GM12874 (cell line): ENCODE data around the gene CAMSAP3.

Experiments
- TF ChIP-seq, protein P1 (sequence below): IDR thresholded peaks from 2 replicates; pipeline ENCODE4 v1.5.1; 2011; ENCODE audit warnings: low read depth, mild to moderate bottlenecking, control low read depth, low read length, moderate library complexity; ENCODE audit not compliant: insufficient read depth

The CAMSAP3 gene

DNA sequence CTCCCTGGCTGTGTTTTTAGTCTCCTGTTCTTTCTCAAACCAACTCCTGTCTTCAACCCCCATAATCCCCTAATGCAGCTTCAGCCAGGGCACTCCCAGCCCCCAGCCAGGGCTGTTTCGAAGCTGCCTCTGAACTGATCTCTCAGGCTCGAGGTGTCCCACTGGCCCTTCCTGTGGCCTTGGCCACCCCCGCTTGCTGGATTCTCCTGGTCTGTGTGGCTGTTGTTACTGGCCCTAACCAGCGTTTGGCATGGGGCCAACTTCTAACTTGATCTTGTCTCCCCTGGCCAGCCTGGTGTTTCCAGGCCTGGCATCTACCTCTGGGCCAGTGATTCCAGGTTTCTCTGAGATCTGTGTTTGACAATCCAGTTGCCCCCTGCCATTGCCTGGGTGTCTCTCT is 22.7 kb downstream of the CAMSAP3 start:
- TF ChIP-seq, protein P1, sequence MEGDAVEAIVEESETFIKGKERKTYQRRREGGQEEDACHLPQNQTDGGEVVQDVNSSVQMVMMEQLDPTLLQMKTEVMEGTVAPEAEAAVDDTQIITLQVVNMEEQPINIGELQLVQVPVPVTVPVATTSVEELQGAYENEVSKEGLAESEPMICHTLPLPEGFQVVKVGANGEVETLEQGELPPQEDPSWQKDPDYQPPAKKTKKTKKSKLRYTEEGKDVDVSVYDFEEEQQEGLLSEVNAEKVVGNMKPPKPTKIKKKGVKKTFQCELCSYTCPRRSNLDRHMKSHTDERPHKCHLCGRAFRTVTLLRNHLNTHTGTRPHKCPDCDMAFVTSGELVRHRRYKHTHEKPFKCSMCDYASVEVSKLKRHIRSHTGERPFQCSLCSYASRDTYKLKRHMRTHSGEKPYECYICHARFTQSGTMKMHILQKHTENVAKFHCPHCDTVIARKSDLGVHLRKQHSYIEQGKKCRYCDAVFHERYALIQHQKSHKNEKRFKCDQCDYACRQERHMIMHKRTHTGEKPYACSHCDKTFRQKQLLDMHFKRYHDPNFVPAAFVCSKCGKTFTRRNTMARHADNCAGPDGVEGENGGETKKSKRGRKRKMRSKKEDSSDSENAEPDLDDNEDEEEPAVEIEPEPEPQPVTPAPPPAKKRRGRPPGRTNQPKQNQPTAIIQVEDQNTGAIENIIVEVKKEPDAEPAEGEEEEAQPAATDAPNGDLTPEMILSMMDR = no peak

DNA sequence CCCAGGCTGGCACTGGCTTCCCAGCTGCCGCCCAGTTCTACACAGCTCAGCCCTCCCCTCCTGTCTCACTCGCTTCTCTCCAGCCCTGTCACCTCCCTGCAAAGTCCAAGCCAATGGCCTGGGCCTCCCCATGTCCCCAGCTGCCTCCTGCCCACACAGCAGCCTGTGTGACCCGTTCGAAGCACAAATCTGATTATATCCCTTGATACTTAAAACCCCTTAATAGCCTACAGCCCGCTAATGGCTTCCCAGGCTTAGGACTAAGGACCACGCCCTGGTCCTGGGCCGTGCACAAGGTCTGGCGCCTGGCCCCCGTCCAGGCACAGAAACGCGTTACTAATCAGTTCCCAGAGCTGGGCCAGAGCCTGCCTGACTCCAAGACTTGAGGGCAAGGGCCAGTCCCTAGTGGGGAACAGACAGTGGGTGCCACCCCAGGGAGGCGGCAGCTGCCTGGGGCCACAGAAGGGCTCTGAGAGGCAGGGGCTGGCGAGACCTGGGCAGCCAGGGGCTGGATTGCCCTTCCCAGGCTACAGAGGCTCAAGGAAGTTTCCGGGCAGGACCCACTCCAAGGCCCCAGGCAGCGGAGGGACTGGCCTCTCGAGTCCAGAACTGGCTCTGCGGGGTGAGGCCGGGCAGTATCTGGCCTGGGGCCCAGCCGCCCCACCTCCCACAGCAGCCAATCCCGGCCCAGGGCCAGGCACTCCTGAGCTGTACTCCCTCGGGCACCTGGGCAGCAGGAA is 23.3 kb downstream of the CAMSAP3 start:
- TF ChIP-seq, protein P1 = no peak

DNA sequence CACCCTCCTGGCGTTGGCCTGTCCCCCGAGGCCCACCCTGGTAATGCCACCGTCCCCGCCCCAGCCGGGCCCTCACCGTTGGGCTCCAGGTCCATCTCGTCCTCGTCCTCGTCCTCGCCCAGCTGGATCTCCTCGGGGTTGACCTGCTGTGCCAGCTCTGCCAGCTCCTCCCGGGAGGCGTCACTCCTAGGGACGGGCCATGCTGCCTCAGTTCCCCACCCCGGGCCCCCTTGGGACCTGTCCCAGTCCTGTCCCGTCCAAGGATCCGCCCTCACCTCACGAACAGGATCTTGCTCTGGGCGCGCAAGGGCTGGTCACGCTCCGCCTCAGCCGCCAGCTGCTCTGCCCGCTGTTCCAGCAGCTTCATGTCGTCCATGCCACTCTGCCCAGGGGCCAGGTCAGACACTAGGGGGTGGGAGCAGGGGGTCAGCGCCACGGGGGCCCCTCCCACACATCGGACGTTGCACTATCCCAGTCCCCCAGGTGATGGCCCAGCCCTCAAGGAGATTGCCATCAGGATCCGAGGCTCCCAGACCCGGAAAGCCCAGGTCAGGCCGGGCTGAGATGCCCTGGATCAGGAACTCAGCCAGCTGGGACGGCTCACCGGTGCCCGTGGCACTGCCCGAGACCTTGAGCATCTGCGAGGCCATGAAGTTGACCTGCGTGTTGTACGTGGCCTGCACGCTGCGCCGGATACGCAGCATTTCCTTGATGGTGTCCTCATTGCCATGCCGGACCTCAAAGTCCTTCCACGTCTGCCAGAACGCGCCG is 24.2 kb downstream of the CAMSAP3 start:
- TF ChIP-seq, protein P1 = no peak

DNA sequence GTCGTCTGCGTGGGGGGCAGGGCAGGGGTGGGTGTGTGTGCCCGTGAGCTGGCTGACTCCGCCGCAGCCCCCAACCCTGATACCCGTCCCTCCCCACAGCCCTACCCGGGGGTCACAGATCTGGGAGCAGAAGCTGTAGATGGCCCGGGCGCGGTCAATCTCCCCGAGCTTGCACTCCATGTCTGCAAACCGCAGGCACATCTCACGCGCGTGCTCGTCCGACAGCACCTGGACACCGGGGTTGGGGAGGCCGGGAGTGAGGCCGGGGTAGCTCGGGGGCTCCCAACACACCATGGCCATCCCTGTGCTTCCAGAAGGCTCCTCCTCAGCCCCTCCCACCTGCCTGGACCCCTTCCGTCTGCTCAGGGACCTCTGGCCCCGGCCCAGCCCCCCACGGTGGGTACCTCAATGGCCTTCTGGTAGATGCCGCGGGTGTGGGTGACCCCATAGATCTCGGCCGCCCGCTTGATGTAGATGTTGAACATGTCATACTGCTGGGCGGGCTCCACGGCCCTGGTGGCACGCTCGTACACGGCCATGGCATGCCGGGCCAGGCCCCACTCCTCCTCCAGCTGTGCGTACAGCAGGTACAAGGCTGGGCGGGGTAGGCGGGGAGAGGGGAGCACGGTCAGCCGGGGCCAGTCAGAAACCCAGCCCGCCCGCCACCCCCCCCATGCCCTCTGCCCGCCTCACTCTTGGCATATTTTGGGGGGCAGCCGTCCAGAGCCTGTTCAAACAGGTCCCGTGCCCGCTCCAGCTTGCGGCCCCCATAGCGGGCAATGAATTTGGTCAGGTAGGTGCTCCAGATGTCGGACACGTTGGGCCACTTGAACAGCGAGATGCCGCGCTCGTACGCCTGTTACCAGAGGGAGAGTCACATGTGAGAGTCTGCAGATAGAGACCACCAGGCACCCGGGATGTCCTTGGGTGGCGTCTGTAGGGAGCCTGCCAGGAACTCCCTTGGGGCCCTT is 25.1 kb downstream of the CAMSAP3 start:
- TF ChIP-seq, protein P1 = no peak

DNA sequence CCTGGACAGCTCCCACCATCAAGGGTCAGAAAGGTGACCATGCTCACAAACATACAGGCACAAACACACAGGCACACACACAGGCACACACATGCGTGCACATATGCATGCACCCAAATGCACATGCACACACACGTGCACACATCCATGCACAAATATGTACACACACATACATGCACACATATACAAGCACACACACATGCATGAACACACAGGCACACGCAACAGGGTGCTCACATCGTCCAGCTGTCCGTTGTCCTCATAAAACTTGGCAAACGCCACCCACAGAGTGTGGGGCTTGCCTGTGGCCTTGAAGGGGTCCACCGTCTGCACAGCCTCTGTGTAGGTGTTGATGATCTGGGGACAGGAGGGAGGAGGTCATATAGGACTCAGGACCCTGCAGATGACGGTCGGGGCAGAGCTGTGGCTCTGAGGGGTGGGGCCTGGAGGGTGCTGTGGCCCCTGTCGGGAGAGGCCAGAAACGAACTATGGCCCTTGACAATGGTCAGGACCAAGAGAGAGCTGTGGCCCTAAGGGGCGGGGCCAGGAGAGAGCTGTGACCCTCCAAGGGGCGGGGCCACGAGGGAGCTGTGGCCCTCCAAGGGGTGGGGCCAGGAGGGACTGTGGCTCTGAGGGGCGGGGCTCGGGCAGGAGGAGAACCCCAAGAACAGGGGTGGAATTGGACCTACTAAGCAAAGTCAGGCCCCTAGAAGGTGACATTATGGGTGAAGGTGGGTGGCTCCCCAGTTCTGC is 27.4 kb downstream of the CAMSAP3 start:
- TF ChIP-seq, protein P1 = no peak

DNA sequence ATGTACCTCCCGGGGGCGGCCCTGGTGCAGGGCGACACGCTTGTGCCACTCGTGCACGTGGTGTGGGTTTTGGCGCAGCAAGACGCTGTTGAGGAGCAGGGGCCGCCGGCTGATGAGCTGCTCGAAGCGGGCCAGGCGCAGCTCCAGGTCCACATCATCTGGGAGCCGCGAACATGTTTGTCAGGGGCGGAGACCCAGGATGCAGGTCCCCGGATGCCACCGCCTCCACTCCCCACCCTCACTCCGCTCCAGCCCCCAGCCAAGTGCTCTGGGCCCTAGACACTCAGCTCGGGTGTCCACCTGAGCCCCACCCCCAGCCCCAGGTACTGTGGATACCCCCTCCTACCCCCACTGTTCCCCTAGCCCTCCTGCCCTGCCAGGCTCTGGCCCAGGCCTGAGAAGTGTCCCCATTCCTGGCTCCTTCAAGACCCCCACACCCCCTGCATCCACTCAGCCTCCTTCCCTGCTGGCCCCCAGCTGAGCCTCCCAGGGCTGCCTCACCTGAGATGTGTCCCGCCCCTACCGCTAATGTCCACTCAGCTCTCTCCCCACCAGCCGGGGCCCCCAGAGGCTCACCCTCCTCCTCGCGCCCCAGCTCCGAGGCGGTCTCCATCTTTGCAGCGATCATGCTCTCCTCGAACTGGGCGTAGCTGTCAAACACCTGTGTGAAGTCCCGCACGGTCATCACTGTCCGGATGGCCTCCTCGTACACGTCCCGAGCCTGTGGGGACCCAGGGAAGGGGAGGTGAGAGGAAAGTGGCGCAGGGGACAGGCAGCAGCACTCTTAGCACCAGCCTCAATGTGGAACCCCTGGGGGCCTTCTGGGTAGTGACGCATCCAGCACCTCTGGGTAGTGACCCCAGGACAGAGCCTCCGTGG is 28.3 kb downstream of the CAMSAP3 start:
- TF ChIP-seq, protein P1 = no peak
